Psoas muscle (tissue), 8 donors: ENCODE measurements around the gene LRP3. TPM values are rescaled to one million over a fixed set of nuclear protein-coding genes. Genes with fewer than 3 reads are reported as not detected.
"Not testable (repeated sequence)": the region's sequence is repeated elsewhere in the genome, so short reads cannot be mapped to it uniquely, and the experiment has no call there.

Experiments
- ATAC-seq, 4 donors: fragments of 200-7000 bp; cut with Tn5 transposase; one replicate each; pipeline ENCODE4 v1.9.1; 2020; ENCODE audit warnings: moderate library complexity in 3 of 4, mild to moderate bottlenecking in 2 of 4
- DNase-seq, 2 donors: peaks; one replicate each; pipeline ENCODE4 v3.0.0-alpha.2; 2020
- H3K27ac ChIP-seq: fragments of 200-600 bp; one replicate; pipeline ENCODE4 v1.8.0; 2022
- H3K27me3 ChIP-seq, 3 donors: fragments of 200-600 bp in 1 of 3; one replicate each; pipeline versions ENCODE4 v1.6.1 to v1.8.0; 2013 to 2022; ENCODE audit warnings: low read length in 2 of 3, mild to moderate bottlenecking in 2 of 3, moderate library complexity in 1 of 3; ENCODE audit not compliant: insufficient read depth in 3 of 3
- H3K36me3 ChIP-seq, 2 donors: fragments of 200-600 bp in 1 of 2; one replicate each; pipeline versions ENCODE4 v1.6.1 to v1.8.0; 2013 to 2022; ENCODE audit warnings: low read depth in 1 of 2, mild to moderate bottlenecking in 1 of 2, moderate library complexity in 1 of 2; ENCODE audit not compliant: insufficient read depth in 1 of 2
- H3K4me1 ChIP-seq: fragments of 200-600 bp; one replicate; pipeline ENCODE4 v1.8.0; 2022
- H3K4me3 ChIP-seq: fragments of 200-600 bp; one replicate; pipeline ENCODE4 v1.8.0; 2022; ENCODE audit warnings: mild to moderate bottlenecking
- H3K9me3 ChIP-seq: fragments of 200-600 bp; one replicate; pipeline ENCODE4 v1.8.0; 2022
- WGBS, 3 donors: extraction: QIAGEN DNeasy Blood & Tissue Kit; methylation state at CpG; one replicate each; pipeline versions ENCODE4 v1.1.6 to v1.1.7; 2013; 5-methylcytosine and 5-hydroxymethylcytosine counted together
- intact Hi-C, 2 donors: fragments of 100-400 bp; cut with DNase I; formaldehyde crosslinking; loops; one replicate each; pipeline versions ENCODE4 v1.11.0 to v1.14.2; 2022
- polyA plus RNA-seq, 3 donors: library from polyadenylated mRNA; stranded (reverse); fragments of 200-250 nt; gene quantifications; one replicate each; pipeline ENCODE4 v1.2.3, GENCODE V29; 2013
- total RNA-seq, 4 donors: library from RNA; stranded (reverse); fragmentation: NEBNext Ultra II Directional in 2 of 4; extraction: Animal tissue kit (Norgen Biotek cat#: 25700) in 2 of 4; gene quantifications; one replicate each; pipeline versions ENCODE4 v1.2.1 to v1.2.4, GENCODE V29; 2021 to 2023
- TF ChIP-seq, protein P1 (sequence below): fragments of 200-600 bp; IDR thresholded peaks from one replicate; pipeline ENCODE4 v1.8.0; 2022; ENCODE audit warnings: antibody characterized with exemption
- donor health status: healthy with polysubstance abuse.
- donor health status: DM: no; HTN: no; CAD: no; lungs with moderate emphysema.
- donor health status: Bipolar disorder and iron deficiency.
- donor health status: healthy.
- donor health status: DM: yes; HTN: yes; CAD: no.
- donor health status: DM: no; HTN: no; CAD: no.
- donor health status: DM: no; HTN: no; CAD: no.
- donor health status: DM: yes; HTN: yes; CAD: no.

The LRP3 gene
- total and polyA plus RNA-seq, 7 donors = 10.7 to 25.1 (median 18.8) TPM

GRCh38 chr19:33208904-33209849 lies 15.0 kb downstream of the LRP3 start:
- Histone ChIP-seq H3K36me3 (peaks cover 0 to 27% of the 10 kb centered on the region in 2 donors), H3K4me3 (no peak overlapping the region), H3K27ac (no peak overlapping the region), H3K27me3 (no peaks in the 10 kb centered on the region), H3K9me3 (no peaks in the 10 kb centered on the region), H3K4me1 (no peaks in the 10 kb centered on the region)
- TF ChIP-seq, protein P1, sequence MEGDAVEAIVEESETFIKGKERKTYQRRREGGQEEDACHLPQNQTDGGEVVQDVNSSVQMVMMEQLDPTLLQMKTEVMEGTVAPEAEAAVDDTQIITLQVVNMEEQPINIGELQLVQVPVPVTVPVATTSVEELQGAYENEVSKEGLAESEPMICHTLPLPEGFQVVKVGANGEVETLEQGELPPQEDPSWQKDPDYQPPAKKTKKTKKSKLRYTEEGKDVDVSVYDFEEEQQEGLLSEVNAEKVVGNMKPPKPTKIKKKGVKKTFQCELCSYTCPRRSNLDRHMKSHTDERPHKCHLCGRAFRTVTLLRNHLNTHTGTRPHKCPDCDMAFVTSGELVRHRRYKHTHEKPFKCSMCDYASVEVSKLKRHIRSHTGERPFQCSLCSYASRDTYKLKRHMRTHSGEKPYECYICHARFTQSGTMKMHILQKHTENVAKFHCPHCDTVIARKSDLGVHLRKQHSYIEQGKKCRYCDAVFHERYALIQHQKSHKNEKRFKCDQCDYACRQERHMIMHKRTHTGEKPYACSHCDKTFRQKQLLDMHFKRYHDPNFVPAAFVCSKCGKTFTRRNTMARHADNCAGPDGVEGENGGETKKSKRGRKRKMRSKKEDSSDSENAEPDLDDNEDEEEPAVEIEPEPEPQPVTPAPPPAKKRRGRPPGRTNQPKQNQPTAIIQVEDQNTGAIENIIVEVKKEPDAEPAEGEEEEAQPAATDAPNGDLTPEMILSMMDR = no peak
- ATAC-seq (peak in 1 of 4 donors; percentile 17), DNase-seq (peak; percentile 43 to 68)
- 72 to 80% (median 75%) methylated on average over 23 to 24 of the region's 24 CpGs for WGBS, 3 donors
- intact Hi-C loops = no loop called here

GRCh38 chr19:33209850-33210230 lies 15.7 kb downstream of the LRP3 start:
- H3K4me3 ChIP-seq, ATAC-seq, intact Hi-C loops, DNase-seq, H3K4me1 ChIP-seq, H3K27me3 ChIP-seq, H3K9me3 ChIP-seq, H3K27ac ChIP-seq: not testable (repeated sequence)
- WGBS, 3 donors = 93 to 95% (median 94%) methylated on average over 7 of the region's 7 CpGs
- H3K36me3 ChIP-seq = peaks cover 0 to 22% of the 10 kb centered on the region in 2 donors

DNA sequence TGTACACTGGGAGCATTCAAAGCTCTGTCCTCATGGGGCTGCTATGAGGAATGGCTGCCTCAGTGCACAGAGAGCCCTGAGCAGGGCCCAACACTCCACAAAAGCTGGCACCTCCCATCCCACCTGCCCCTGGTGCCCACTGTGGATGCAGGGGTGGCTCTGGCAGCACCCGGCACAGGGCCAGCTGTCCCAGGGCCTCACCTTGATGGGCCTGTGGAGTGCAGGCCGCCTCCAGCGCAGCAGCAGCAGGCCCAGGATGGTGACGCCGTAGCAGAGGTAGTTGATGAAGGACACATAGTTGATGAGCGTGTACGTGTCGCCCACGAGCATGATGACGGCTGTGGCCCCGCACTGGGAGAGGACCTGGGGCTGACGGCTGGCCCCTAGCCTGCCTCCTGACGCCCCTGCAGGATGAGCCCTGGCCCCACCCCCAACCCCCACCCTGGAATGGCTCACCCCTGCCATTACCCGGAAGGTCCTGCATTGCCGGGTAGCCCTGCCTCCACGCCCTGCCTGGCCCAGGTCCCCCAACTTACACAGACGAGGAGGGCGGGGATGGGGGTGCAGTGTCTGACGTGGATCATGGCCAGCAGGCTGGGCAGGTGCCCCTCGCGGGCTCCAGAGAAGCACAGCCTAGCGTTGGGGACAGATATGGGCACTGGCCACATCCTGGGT lies 16.3 kb downstream of the LRP3 start:
- Histone ChIP-seq H3K4me3 (no peak overlapping the region), H3K4me1 (no peaks in the 10 kb centered on the region), H3K27ac (no peak overlapping the region), H3K9me3 (no peaks in the 10 kb centered on the region), H3K27me3 (no peaks in the 10 kb centered on the region), H3K36me3 (peaks cover 0 to 19% of the 10 kb centered on the region in 2 donors)
- 90 to 93% (median 92%) methylated on average over 18 to 22 of the region's 22 CpGs for WGBS, 3 donors
- DNase-seq = peak in 1 of 2 donors; percentile 46
- intact Hi-C loops = no loop called here
- TF ChIP-seq, protein P1 = no peak
- ATAC-seq = no peak

DNA sequence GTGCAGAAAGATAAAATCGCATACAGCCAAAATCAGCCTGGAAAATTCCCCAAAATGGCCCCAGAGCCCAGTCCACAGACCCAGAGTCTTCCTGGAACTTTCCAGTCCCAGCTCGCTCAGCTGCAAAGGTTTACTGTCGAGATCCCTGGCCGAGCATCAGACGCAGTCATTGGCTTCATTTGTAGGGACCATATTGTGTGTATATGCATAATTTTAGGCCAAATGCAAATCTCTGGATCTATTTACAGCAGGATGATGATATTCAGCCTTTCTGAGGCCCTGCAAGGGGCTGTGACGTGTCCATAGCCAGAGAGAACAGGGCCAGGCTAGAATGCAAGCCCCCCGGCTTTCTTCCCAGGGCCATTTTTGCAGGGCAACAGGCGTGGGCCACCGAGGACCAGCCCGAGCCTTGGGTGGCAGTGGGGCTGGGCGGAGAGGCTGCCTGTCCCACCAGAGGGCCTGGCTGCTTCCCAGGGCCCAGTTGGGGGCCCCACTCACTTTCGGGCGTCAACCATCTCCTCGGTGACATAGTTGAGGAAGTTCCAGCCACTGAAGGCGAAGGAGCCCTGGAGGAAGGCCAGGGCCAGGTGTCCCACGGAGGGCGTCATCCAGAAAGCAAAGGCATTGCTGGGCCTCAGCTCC lies 17.8 kb downstream of the LRP3 start:
- peak in 1 of 2 donors; percentile 44 for DNase-seq
- Histone ChIP-seq H3K4me1 (no peaks in the 10 kb centered on the region), H3K9me3 (no peaks in the 10 kb centered on the region), H3K27me3 (no peaks in the 10 kb centered on the region), H3K36me3 (peaks cover 0 to 6% of the 10 kb centered on the region in 2 donors), H3K27ac (no peak overlapping the region), H3K4me3 (no peak overlapping the region)
- intact Hi-C loops = no loop called here
- WGBS, 3 donors = 72 to 76% (median 73%) methylated on average over 17 of the region's 17 CpGs
- ATAC-seq = no peak
- TF ChIP-seq, protein P1 = no peak
